Endothelial cell of umbilical vein (primary cell): ENCODE measurements around the gene PTPRT. TPM values are rescaled to one million over a fixed set of nuclear protein-coding genes. Genes with fewer than 3 reads are reported as not detected.

Source experiments
- BruUV-seq: library from RNA; stranded (reverse); fragments of 400-500 nt; replicated peaks from 2 replicates; lab custom pipeline; 2021; lab: Mats Ljungman, UMichigan
- CTCF ChIA-PET: fragments of 300-600, 350-600 bp; sonication (Branson Sonifier 250); formaldehyde crosslinking; loops from one replicate; lab custom pipeline; 2021; ENCODE audit warnings: antibody characterized with exemption, inconsistent platforms; lab: Charles Lee
- POLR2A ChIA-PET: fragments of 300-600, 350-600 bp; sonication (Branson Sonifier 250); formaldehyde crosslinking; loops from one replicate; lab custom pipeline; 2021; ENCODE audit warnings: antibody characterized with exemption, inconsistent platforms; lab: Charles Lee
- DNase-seq: peaks from one replicate; pipeline ENCODE4 v3.0.0-alpha.2; 2011; ENCODE audit warnings: low read depth, low spot score
- FAIRE-seq: peaks from 2 replicates; lab custom pipeline; 2011; peaks lifted over from hg19 to GRCh38; lab: Jason Lieb, UNC
- H2AFZ ChIP-seq: 2 replicates; pipeline ENCODE4 v1.6.0; 2012; ENCODE audit warnings: low read depth, low read length, control low read depth, inconsistent platforms
- H3K27ac ChIP-seq: 2 replicates; pipeline ENCODE4 v1.5.1; 2011; ENCODE audit warnings: low read depth, mild to moderate bottlenecking, control low read depth, low read length, moderate library complexity; ENCODE audit not compliant: insufficient read depth
- H3K27me3 ChIP-seq, 2 experiments: 2 replicates each; pipeline versions ENCODE4 v1.6.0 to v1.6.1; 2011; ENCODE audit warnings: low read length in 2 of 2, mixed read lengths in 1 of 2; ENCODE audit not compliant: control insufficient read depth in 2 of 2, insufficient read depth in 2 of 2
- H3K36me3 ChIP-seq, 2 experiments: 2 replicates in 1 of 2; 3 replicates in 1 of 2; pipeline ENCODE4 v1.5.1; 2011; ENCODE audit warnings: low read length in 2 of 2, mild to moderate bottlenecking in 1 of 2, moderate library complexity in 1 of 2; ENCODE audit not compliant: control insufficient read depth in 2 of 2, insufficient read depth in 2 of 2; ENCODE audit errors: extremely low read depth in 1 of 2
- H3K4me1 ChIP-seq: 3 replicates; pipeline ENCODE4 v1.5.1; 2011; ENCODE audit warnings: mild to moderate bottlenecking, low read length; ENCODE audit not compliant: control insufficient read depth, insufficient read depth; ENCODE audit errors: extremely low read depth
- H3K4me2 ChIP-seq: 2 replicates; pipeline ENCODE4 v1.6.1; 2011; ENCODE audit warnings: low read length, control low read depth, mixed read lengths; ENCODE audit not compliant: insufficient read depth
- H3K4me3 ChIP-seq, 3 experiments: fragments of 200-600 bp in 1 of 3; sonication (generic), shearing (Covaris generic) in 1 of 3; replicated peaks in 1 of 3; 2 replicates each; pipeline ENCODE4 v1.5.1; 2011 to 2016; ENCODE audit warnings: control low read depth in 3 of 3, low read length in 3 of 3, mild to moderate bottlenecking in 2 of 3, inconsistent platforms in 1 of 3, low read depth in 1 of 3, moderate library complexity in 1 of 3; ENCODE audit not compliant: insufficient read depth in 1 of 3
- H3K79me2 ChIP-seq: 2 replicates; pipeline ENCODE4 v1.6.0; 2012; ENCODE audit warnings: low read length, inconsistent platforms; ENCODE audit not compliant: control insufficient read depth, insufficient read depth
- H3K9ac ChIP-seq: replicated peaks from 2 replicates; pipeline ENCODE3; 2011; ENCODE audit warnings: low read length, control low read depth; ENCODE audit not compliant: insufficient read depth; ENCODE audit errors: extremely low read depth
- H3K9me1 ChIP-seq: replicated peaks from 3 replicates; pipeline ENCODE4 v1.6.0; 2011; ENCODE audit warnings: mild to moderate bottlenecking, low read length; ENCODE audit not compliant: control insufficient read depth, insufficient read depth; ENCODE audit errors: extremely low read depth
- H3K9me3 ChIP-seq: replicated peaks from 2 replicates; pipeline ENCODE4 v1.5.1; 2012; ENCODE audit warnings: low read length, inconsistent platforms; ENCODE audit not compliant: control insufficient read depth, insufficient read depth
- H4K20me1 ChIP-seq: replicated peaks from 2 replicates; pipeline ENCODE3; 2011; ENCODE audit warnings: mild to moderate bottlenecking, low read length; ENCODE audit not compliant: control insufficient read depth, insufficient read depth; ENCODE audit errors: extremely low read depth
- EZH2 ChIP-seq: IDR thresholded peaks from 2 replicates; pipeline ENCODE4 v1.6.1; 2012; ENCODE audit warnings: borderline replicate concordance, low read depth, mild to moderate bottlenecking, moderate library complexity, low read length, inconsistent platforms; ENCODE audit not compliant: severe bottlenecking
- FOS ChIP-seq: IDR thresholded peaks from 2 replicates; pipeline ENCODE4 v1.6.1; 2011; ENCODE audit warnings: mild to moderate bottlenecking, low read length, moderate library complexity, borderline replicate concordance; ENCODE audit not compliant: insufficient read depth
- GATA2 ChIP-seq: IDR thresholded peaks from 2 replicates; pipeline ENCODE4 v1.7.0; 2011; ENCODE audit warnings: low read depth, mild to moderate bottlenecking, moderate library complexity, mixed read lengths, low read length; ENCODE audit not compliant: insufficient read length, insufficient read depth
- JUN ChIP-seq: IDR thresholded peaks from 2 replicates; pipeline ENCODE4 v1.6.1; 2011; ENCODE audit warnings: borderline replicate concordance, low read depth; ENCODE audit not compliant: insufficient read length, insufficient read depth
- MYC ChIP-seq: IDR thresholded peaks from one replicate; pipeline ENCODE4 v1.6.1; 2011; ENCODE audit warnings: mild to moderate bottlenecking, low read depth, low read length
- POLR2A ChIP-seq: IDR thresholded peaks from 2 replicates; pipeline ENCODE4 v1.6.1; 2012; ENCODE audit warnings: low read depth, mild to moderate bottlenecking, control low read depth, low read length
- POLR2AphosphoS5 ChIP-seq: IDR thresholded peaks from 2 replicates; pipeline ENCODE4 v1.6.1; 2012; ENCODE audit warnings: low read depth, mild to moderate bottlenecking, control low read depth, low read length, moderate library complexity; ENCODE audit not compliant: insufficient read depth
- dilution Hi-C: fragments of 300-500 bp; cut with MboI; formaldehyde crosslinking; loops from one replicate; pipeline ENCODE4 v1.15.0; 2019; ENCODE audit warnings: low sequenced_read_pairs; ENCODE audit not compliant: extremely low pct_ligation_motif_present
- intact Hi-C: fragments of 100-400 bp; cut with micrococcal nuclease; formaldehyde crosslinking; loops from one replicate; pipeline ENCODE4 v1.10.0; 2022
- polyA plus RNA-seq, 4 experiments: library from polyadenylated mRNA; depleted of rRNA in 3 of 4; stranded (reverse) in 3 of 4; unstranded in 1 of 4; fragments of >200 nt; gene quantifications; 2 replicates each; pipeline versions ENCODE4 v1.2.1 to v1.2.3, GENCODE V29; 2011 to 2012; ENCODE audit warnings: missing spikeins in 1 of 4
- total RNA-seq: library from RNA; stranded (reverse); gene quantifications from 2 replicates; pipeline ENCODE4 v1.2.3, GENCODE V29; 2021
- TF ChIP-seq, protein P1 (sequence below): IDR thresholded peaks from 2 replicates; pipeline ENCODE4 v1.6.1; 2011; ENCODE audit not compliant: insufficient read depth, insufficient read length
- TF ChIP-seq, protein P2 (sequence below), 2 donors: IDR thresholded peaks; 1 replicate in 1 of 2; 2 replicates in 1 of 2; pipeline ENCODE4 v1.5.1; 2011; ENCODE audit warnings: low read length in 2 of 2, mild to moderate bottlenecking in 2 of 2, moderate library complexity in 2 of 2, control low read depth in 1 of 2, inconsistent platforms in 1 of 2, low read depth in 1 of 2; ENCODE audit not compliant: insufficient read depth in 1 of 2; ENCODE audit errors: extremely low read depth in 1 of 2

The PTPRT gene
- total and polyA plus RNA-seq, 2 donors (not counting 3 experiments of a cell fraction or from before 2014, with no cell fraction given), result not detected

DNA sequence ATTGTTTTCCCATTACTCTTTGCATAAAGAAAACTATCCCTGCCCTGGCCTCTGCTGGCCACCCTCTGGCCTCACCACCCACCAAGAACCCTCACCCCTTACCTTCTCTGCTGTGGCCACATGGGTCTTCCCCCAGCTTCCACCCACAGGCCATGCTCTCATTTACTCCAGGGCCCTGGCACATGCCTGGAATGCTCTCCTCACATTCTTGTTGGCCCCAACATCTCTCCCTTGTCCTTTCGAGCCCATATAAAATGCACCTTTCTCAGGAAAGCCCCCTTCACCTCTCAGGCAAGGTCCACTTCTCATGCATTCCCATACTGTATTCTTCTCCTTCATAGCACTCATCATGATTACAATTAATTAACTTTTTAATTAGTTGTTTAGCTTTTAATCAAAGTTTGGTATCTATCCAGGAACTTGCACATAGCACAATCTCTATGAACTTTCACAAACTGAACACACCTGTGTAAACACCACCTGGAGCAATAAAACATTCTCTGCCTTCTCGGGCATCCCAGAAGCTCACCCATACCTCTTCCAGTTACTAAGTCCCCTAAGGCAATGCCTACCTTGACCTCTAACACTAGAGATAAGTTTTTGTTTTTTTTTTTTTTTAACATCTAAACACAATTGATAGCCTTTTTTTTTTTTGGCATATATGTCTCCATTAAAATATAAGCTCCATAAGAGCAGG lies 617.2 kb downstream of the PTPRT start:
- FAIRE-seq (no peak), DNase-seq (no peak)
- H3K4me2 ChIP-seq, result no peak overlapping the region
- H2AFZ ChIP-seq, result no peak overlapping the region
- H3K9me1 ChIP-seq, result no peaks in the 10 kb centered on the region
- dilution Hi-C loops, result no loop called here
- no TSS peak for BruUV-seq
- no peaks in the 10 kb centered on the region for H4K20me1 ChIP-seq
- no peaks in the 10 kb centered on the region for H3K79me2 ChIP-seq
- H3K27ac ChIP-seq, result no peak overlapping the region
- POLR2A ChIA-PET, result no interaction called here
- no peaks in the 10 kb centered on the region for H3K27me3 ChIP-seq
- intact Hi-C loops, result no loop called here
- no peak for TF ChIP-seq MYC
- TF ChIP-seq FOS, result no peak
- TF ChIP-seq, protein P1, sequence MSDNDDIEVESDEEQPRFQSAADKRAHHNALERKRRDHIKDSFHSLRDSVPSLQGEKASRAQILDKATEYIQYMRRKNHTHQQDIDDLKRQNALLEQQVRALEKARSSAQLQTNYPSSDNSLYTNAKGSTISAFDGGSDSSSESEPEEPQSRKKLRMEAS, result no peak
- TF ChIP-seq, protein P2, sequence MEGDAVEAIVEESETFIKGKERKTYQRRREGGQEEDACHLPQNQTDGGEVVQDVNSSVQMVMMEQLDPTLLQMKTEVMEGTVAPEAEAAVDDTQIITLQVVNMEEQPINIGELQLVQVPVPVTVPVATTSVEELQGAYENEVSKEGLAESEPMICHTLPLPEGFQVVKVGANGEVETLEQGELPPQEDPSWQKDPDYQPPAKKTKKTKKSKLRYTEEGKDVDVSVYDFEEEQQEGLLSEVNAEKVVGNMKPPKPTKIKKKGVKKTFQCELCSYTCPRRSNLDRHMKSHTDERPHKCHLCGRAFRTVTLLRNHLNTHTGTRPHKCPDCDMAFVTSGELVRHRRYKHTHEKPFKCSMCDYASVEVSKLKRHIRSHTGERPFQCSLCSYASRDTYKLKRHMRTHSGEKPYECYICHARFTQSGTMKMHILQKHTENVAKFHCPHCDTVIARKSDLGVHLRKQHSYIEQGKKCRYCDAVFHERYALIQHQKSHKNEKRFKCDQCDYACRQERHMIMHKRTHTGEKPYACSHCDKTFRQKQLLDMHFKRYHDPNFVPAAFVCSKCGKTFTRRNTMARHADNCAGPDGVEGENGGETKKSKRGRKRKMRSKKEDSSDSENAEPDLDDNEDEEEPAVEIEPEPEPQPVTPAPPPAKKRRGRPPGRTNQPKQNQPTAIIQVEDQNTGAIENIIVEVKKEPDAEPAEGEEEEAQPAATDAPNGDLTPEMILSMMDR (IDR thresholded peaks at IDR 0.05; ENCODE audit: extremely low read depth in 1 of 2, insufficient read depth in 1 of 2, low read depth in 1 of 2, low read length in 2 of 2), result no peak
- TF ChIP-seq EZH2, result no peak
- TF ChIP-seq JUN, result no peak
- TF ChIP-seq GATA2, result no peak
- no peak for TF ChIP-seq POLR2A
- TF ChIP-seq POLR2AphosphoS5, result no peak
- H3K9me3 ChIP-seq, result peaks cover 3% of the 10 kb centered on the region
- no peaks in the 10 kb centered on the region for H3K4me1 ChIP-seq
- no peak overlapping the region for H3K4me3 ChIP-seq
- CTCF ChIA-PET, result interaction anchor here (0.7 to 1.0 kb wide), 2 partner anchors 10 to 16 kb away, joined by 3 read pairs; no protein-coding TSS in a partner anchor
- no peak overlapping the region for H3K9ac ChIP-seq
- H3K36me3 ChIP-seq, result no peaks in the 10 kb centered on the region
